HG02938 (cell line): ENCODE measurements around the gene GPR21.

Source experiments
- ATAC-seq: cut with Tn5 transposase; IDR thresholded peaks from one replicate; pipeline ENCODE4 v1.9.1; 2021; ENCODE audit warnings: mild to moderate bottlenecking, moderate library complexity; ENCODE audit not compliant: unreplicated experiment

The GPR21 gene

DNA sequence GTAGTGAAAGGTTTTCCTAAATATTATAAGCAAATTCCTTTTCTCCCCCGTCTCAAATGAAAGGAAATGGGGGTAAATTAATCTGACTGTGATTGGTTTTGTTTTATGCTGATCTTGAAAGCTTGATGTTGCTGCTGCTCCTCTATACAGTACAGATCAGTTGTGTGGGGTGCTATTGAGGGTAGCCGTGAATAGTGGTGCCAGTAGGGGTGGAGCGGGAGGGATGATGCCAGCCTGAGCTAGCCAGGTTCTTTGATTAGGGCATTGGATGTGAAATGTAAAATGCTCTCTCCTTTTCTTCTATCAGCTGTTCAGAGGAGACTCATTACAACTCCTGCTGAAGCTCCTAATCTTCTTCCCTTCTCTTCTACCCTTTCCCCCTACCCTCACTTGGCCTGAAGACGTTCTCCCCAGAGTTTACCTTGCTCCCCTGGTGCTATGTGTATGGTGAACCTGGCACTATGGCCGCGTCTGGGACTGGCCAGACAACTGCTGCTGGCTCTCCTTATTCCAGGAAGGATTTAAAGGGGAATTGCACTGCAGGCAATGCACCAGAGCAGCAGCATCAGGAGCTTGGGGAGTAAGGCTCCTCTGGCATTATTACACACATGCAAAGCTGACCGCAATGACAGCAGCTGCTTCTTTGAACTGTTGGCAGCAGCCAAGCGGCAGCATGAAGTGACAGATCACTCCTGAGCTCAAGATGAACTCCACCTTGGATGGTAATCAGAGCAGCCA, 566 bp downstream of the GPR21 start:
- ATAC-seq, result no peak

DNA sequence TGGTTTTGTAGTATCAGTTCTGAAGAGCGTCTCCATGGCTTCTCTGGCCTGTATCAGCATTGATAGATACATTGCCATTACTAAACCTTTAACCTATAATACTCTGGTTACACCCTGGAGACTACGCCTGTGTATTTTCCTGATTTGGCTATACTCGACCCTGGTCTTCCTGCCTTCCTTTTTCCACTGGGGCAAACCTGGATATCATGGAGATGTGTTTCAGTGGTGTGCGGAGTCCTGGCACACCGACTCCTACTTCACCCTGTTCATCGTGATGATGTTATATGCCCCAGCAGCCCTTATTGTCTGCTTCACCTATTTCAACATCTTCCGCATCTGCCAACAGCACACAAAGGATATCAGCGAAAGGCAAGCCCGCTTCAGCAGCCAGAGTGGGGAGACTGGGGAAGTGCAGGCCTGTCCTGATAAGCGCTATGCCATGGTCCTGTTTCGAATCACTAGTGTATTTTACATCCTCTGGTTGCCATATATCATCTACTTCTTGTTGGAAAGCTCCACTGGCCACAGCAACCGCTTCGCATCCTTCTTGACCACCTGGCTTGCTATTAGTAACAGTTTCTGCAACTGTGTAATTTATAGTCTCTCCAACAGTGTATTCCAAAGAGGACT, 1.5 kb downstream of the GPR21 start:
- no peak for ATAC-seq

DNA sequence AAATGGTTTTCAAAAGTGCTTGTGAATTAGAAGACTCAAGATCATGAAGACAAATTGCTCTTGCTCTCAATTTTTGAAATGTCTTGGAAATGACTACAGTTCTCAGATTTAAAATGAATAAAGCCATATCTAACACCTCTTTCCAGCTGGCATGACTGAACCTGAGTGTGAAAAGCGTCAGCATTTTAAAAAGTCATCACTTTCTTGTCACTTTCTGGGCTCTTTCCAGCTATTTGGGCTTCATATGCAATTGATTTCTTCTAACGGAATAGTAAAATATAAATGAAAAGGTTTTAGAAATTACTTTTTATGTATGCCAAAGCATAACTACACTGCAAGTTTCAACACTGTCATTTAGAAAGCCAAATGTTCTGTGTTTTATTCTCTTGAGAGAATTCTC, 2.3 kb downstream of the GPR21 start:
- no peak for ATAC-seq

DNA sequence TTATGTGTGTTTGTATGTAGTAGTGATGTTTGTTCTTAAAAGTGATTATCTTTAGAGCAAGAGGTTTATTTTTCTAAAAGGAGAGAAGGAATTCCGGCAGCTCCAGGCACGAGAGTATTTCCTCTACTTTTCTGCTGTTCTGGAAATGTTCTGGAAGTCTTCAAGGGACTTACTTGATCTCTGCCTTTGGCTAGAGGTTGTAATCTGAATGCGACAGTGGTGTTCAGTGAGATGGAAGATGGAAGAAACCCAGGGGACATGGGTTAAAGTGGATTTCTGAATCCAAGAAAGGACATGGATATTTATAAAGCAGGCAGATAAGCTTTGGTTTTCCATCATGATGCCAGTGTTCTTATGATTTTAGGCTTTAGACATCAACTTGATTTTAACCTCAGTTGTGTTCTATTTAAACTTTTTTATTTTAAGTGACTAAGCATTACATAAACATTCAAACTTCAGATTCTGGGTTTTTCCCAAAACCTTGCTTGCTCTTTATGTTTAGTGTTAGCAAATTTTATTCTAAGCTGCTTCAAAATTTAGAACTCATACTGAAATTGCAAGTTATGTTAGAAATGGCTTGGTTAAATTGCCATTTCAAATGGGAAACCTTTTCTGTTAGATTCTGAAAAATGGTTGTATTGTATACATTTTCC, 3.6 kb downstream of the GPR21 start:
- ATAC-seq, result no peak

DNA sequence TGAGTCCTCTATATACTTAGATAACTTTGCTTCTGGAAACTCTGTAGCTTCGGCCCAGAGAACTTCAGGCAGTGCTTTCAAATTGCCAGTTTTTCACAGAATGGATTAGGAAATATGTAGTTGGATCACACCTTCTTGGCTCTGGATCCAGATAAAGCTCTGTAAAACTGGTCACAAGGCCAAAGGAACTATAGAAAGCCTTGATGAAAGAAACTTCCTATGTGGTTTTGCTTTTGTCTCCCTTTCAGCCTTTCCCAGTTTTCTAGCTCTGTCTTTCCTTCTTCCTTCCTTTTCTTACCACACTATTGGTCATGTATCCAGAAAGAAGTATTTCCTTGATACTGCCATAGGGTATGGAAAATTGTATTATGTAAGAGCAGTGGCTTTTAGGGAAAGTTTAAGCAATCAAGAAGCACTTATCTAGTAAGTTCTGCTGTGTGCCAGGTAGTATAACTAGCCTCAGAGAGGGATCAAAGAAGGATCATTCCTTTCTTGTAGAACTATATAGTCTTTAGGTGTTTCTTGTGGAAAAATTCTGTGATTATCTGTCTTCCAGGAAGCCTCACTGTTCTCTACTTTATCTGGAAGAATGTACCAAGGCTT, 6.3 kb downstream of the GPR21 start:
- no peak for ATAC-seq

DNA sequence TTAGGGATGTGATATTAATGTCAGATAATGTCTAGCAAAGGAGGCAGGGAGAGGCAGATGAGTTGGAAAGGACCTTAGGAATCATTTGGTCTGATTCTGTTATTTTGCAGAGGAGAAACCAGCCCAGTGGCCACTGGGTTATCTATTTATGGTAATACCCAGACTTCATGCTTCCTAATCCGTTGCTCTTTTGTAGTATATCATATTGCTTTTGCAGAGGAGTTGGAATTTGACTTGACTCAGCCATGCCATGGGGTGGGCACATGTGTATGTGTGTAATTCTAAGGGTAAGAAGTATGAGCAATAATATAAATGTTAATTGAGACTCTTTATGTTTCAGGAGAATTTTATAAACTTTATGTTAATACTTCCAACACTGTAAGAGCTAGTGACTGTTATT, 7.3 kb downstream of the GPR21 start:
- ATAC-seq, result no peak

DNA sequence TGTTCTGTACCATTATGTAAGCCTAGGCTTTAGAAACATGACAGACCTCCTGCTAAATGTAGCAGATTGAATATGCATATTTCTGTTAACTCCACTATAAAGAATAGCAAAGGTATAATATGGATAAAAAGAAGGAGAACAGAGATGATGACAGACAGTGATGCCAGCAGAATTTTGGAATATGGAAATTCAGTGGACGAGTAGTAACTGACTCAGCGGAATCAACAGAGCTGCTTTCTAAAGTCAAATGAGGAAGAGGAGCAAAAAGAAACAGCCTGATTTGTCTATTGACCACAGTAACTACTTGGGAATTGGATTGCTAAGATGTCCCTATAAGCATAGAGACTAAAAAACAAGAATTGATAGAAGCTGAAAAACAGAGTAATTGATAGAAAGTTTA, 8.0 kb downstream of the GPR21 start:
- no peak for ATAC-seq

DNA sequence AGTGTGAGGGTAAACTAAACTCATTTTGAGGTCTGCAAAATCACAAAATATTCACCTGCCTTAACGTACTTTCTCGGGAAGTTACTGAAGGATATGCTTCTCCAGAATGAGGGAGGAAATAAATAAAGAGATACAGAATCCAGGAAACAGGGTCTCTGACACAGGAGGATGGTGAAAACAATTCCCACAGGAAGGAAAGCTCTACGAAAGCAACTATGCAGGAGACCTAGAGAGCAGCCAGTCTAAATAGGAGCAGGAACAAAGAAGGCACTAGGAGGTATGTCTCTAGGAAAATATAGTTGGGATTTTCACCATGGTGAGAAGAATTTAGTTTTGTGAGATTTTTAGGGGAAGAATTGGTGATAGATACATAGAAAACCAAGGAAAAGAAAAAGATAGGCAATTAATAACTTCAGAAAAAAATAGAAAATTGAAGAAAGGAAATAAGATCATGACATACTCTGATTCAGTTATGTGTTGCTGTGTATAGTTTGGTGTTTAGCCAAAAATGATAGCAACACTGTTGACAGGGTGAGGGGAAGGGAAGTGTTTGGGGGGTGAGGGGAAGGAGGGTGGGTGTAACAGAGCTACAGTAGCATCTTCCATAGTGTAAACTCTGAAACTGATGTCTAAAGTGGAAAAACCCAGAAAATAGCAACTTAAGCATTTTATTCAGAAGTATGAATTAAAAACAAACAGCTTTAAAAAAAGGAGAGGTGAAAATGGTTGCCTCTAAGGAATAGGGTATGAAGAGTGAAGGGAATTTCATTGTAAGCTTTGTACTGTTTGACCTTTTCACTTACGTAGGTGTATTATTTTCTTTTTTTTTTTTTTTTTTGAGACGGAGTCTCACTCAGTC, 9.8 kb downstream of the GPR21 start:
- ATAC-seq, result no peak

DNA sequence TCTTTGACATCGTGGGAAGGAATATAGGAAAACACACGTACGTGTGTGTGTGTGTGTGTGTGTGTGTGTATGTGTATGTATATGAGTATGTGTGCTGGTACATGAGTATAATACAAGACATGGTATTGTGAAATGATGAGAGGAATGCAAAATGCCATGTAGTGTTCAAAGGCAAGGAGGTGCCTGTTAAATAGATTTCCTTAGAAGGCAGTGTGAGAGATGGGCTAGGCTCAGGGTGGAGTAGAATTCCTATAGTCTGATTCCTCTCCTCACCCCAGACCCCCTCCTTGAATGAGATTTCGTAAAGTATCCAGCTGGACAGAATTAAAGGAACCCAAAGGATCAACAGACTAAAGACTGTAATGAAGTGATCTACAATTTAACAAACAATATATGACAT, 11.1 kb downstream of the GPR21 start:
- no peak for ATAC-seq

DNA sequence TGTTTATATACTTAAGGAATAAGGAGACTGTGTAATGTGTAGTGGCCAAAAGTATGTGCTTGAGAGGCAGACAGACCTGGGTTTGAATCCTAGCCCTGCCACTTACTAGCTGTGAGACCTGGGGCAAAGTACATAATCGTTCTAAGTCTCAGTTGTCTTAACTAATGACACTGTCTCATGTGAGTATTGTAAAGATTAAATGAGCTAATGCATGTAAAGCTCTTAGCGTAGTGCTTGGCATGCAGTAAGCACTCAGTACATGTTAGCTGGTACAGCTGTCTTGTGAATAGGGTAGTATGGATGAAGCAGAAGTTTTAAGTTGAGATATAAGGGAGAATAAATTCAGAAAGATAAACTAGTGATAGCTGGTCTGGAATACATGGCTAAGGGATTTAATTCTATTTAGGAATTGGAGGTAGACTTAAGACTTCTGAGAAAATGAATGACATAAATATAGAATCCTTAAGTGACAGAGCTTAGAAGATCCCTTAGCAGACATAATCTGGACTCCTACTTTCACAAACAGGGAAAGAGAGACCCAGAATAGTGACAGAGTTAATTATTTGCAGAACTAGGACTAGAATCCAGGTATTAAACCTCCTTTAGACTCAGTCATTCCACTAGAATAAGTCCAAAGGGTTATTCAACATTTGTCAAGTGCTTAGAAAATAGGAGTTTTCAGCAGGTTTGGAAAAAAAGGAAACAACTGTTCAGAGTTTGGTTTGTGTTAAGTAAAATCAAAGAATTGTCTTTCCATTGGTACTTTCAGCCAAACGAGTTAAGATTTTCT, 13.1 kb downstream of the GPR21 start:
- no peak for ATAC-seq

DNA sequence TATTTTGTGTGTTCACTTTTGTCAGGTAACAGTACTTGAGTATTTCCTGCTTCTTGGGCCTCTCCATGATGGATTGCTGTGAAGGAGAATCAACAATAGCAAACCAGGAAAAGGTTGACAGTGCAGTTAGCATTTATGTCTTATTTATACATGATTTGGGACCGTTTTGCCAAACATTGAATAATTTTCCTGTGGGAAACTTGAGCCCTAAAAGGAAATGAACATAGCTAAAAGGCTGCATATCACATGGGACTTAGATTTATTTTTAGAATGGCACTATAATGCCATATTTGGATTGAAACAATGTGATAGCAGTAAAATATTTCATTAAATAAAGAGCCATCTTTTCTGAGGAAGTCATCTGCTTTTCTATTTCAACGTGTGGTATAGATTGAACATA, 15.3 kb downstream of the GPR21 start:
- ATAC-seq, result no peak

DNA sequence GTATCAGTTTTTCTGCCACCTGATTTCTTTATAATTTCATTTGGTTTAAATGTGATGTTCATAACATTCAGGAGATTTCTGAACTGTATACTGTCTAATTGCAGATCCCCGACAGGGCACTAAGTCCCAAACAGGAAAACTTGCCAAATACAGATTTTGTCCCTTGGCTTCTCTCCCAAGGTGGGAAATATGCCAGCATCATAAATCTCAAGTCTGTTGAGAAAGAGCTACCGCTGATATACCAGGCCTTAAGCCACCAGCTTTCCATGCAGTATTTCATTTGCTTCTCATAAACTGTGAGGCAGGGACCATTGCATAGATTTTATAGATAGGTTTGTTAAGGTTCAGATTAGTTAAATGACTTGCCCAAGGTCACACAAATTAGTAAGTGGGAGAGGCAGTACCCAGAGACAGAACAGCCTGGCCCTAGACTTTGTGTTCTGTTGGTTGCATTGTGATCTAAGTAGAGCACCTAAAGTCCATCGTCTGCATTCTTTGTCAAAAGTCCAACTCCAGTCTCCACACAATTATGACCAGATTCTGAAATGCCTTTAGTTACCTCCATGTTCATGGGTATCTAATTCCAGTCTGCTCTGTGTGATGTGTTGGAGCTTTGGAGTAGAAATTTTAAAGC, 16.2 kb downstream of the GPR21 start:
- no peak for ATAC-seq

DNA sequence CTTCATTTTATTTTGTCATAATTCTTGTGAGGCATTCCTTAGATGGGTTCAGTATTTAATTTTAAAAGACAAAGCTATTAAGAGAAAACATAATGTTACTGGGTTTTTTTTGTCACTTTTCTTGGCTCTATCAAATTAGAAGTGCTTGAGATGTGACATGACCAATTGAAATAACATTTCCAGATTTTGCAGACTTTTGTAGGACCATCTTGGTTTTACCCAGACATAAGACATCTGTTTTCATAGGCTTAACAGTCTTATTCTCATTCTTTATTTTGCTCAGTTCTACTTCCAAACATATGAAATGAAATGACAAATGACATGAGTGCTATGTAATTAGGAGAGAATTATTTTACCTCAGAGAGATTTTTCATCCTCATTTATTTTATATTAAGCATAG, 19.6 kb downstream of the GPR21 start:
- no peak for ATAC-seq

DNA sequence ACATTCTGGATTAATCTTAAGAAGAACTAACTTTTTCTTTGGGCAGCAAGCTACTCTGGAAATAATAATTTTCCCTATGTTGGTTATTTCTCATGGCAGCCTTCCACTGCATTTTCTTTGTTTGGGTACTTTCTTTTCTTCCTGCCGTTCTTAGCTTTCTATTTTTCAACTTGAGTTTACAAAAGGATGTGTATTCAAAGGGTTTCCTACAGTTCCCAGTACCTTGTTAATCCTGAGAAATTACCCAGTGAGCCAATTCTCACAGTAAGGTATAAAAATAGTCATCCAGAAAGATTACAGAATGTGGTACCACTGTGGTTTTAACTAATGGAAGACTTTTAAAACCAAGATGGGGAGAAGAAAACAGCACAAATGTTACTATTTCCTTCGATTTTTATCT, 20.2 kb downstream of the GPR21 start:
- ATAC-seq, result no peak

DNA sequence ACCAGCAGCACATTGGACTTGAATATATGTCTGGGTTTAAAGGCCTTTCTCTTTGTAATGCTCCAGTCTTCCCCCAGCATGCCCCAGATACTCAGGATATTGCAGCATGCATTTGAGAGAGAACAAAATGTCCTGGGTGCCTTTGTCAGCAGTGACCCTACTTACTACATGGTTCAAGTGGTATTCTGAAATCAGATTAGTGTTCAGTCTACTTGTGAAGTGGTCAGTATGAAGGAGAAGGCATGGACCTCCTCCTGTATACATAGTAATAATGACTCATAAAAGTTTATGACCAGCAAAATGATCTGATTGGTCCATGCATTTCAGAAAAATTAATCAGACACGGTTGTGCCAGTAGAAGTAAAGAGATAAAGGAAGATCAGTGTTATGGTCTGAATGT, 25.4 kb downstream of the GPR21 start:
- no peak for ATAC-seq

DNA sequence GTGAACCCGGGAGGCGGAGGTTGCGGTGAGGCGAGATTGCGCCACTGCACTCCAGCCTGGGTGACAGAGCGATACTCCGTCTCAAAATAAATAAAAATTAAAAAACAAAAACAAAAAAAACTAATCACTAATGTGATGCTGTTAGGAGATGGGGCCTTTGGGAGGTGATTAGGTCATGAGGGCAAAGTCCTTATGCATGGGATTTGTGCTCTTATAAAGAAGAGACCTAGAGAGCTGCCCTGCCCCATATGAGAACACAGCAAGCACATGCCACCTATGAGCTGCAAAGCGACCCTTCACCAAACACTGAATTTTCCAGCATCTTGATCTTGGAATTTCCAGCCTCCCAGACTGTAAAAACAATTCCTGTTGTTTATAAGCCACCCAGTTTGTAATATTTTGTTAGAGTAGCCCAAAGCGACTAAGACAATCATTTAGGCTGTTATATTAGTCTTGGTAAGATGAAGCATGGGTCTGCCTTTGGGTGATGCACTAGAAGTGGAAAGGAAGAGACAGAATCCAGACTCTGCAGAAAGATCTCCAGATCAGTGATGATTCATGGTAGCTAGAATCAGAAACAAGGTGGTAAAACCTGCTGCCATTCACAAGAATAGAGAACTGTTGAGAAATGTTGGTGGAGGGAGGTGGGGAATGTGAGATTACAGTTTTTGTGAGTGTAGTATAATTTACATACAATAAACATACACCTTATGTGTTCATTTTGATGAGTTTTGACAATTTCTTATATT, 26.2 kb downstream of the GPR21 start:
- ATAC-seq, result no peak

DNA sequence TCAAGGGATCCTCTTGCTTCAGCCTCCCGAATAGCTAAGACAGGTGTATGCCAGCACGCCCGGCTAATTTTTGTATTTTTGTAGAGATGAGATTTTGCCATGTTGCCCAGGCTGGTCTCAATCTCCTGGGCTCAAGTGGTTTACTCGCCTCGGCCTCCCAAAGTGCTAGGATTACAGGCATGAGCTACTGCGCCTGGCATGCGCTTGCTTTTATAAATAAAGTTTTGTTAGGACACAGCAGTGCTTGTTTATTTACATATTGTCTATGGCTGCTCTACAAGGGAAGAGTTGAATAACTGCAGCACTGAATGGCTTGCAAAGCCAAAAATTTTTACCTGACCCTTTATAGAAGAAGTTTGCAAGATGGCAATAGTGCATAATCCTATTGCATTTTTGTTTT, 27.7 kb downstream of the GPR21 start:
- ATAC-seq, result no peak

DNA sequence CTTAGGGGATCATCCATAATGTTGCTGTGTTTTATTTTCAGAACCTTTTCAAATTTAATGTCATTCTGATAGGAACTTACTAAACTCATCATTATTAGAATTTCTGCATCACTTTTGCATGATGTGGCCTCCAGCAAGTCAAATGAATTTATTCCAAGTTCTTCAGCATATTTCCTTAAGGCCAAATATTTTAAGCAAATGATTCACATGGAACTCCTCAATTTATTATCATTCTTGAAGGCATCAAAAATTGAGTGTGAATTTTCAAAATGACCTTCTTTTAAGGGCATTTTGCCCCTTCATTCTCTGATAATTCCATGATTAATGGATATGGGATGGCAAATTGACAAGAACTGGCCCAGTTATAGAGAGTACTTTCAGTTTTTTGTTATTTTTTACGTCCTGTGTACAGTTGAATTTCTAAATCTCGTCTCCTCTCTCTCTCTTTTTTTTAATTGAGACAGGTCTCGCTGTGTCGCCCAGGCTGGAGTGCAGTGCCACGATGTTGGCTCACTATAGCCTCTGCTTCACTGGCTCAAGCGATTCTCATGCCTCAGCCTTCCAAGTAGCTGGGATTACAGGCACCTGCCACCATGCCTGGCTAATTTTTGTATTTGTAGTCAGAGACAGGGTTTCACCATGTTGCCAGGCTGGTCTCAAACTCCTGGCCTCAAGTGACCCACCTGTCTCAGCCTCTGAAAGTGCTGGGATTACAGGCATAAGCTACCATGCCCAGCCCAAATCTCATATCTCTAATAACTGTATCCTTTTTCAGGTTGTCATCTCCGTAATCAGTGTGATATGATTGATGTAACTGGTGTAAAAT, 29.1 kb downstream of the GPR21 start:
- no peak for ATAC-seq
